GM12874 (cell line): ENCODE results near the gene SLC25A28.

Experiments used
- CTCF ChIP-seq: IDR thresholded peaks from 2 replicates; pipeline ENCODE4 v1.5.1; 2011; ENCODE audit warnings: low read depth, mild to moderate bottlenecking, control low read depth, low read length, moderate library complexity; ENCODE audit not compliant: insufficient read depth

The SLC25A28 gene

DNA sequence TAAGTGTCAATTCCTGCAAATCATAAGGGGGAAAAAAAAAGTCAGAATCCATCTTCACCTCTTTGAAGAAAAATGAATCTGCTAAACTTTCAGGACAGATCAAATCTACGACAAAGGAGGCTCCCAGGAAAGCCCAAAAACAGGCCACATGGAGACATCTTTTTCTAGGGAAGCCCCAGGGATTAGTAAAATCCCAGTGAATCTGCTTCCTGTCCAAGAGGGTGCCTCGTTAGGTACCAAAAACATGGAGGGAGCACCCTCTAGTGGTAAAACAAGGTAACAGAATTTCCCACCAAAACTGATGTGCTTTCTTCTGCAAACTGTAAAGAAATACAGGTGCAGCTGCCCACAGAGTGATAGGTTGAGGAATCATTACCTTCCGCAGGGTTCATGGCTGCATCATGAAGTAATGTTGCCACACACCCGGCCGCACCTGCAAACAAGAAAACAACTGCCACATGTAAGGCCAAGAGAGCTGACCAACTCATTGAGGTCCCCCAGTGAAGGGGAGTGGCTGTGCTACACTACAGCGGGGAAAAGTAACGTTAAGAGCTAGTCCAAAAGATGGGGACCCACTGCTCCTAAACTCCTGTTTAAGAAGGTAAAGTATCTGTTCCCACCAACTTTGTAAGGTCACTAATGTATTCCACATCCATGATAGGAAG, 7.9 kb downstream of the SLC25A28 start:
- peak; percentile 76 for TF ChIP-seq CTCF

DNA sequence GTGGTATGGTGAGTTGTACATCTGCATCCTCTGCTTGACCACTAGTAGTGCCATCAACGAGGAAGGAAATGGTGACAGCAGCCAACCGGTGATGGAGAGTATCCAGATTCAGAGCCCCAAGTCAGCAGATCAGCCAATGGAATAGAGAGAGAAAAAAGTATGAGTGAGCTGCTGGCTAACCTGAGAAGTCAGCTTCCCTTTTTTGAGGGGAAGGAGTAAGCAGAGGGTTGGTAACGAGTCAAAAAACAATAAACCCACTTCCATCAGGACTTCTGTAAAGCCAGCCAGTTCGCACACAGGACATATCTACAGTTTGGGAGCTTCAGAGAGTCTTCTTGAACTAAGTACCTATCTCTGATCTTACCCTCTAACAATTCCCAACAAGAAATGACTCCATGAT, 8.9 kb downstream of the SLC25A28 start:
- no peak for TF ChIP-seq CTCF

DNA sequence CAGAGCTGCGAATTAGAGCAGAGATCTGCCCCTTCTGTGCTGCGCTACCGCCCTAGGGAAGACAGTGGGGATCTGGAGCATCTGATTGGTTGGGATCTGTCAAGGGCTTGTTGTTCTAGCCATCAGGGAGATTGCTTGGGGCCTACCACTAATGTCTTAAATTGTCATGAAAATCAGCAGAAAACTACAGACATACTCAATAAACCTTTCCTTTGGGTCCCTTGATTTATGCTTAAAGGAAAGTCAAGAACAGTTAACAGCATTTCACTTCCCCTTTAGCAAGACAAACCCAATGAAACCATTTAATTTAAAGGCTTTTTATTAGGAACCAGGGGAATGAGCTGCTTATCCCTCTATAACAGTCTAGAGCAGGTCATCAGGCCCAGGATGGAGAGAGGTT, 10.0 kb downstream of the SLC25A28 start:
- no peak for TF ChIP-seq CTCF

DNA sequence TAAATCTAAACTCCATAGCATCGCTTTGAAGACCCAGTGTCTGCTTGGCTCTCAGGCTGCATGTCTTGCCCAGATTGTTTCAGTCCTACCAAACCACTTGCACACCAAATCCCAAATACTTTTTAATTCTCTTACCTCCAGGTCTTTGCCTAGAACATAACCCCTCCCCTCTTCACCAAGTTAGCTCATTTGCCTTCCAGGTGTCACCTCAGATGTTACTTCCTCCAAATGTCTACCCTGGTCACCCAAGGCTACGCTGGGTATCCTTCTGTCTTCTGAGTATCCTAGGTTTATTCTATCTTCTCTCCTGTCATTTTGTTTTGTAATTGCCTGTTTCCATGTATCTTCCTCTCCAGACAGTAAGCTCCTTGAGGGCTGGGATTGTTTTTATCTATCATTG, 11.1 kb downstream of the SLC25A28 start:
- TF ChIP-seq CTCF, result no peak

- TF ChIP-seq CTCF, result no peak
Measured at GRCh38 chr10:99605351-99605750, 14.9 kb downstream of the SLC25A28 start.

DNA sequence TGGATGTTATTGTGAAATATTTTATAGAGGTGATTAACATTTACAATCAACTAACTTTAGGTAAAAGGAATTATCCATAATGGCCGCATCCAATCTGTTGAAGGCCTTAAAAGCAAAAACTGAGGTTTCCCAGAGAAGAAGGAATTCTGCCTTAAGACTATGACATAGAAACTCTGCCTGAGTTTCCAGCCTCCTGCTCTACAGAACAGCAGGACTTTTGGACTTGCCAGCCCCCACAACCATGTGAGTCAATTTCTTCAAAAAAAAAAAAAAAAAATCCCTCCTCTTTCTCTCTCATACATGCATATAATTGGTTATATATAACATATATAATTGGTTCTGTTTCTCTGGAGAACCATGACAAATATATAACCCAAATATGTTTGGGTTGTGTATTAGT, 15.4 kb downstream of the SLC25A28 start:
- no peak for TF ChIP-seq CTCF

DNA sequence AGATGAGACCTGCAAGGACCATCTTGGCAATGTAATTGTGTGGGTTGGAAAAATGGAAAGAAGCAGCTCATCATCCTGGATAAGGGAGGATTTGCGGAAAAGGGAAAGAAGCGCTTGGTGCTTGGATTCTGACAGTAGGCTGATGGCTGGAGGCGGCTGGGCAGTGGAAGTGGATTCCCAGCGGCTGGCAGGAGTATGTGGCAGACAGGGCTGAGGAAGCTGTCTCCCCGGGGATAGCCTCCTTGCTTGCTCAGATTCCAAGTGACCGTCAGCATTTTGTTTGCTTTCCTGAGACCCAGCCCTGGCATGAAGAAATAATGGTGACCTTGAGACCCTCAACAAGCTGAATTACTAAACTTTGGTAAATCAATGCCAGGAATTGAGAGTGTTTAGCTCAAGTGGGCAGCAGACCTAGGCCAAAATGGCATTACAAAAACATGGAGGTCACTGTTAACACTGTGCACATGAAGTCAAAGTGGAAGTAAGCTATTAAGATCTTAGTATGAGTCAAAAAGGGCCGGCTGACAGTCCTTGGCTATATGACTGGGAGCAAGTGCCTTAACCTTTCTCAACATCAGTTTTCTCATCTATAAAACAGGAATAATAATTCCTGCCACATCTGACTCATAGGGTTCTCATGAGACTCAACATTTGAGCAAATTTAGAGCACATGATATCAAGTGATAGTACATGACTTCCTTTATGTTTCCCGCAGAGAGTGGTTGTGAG, 21.3 kb downstream of the SLC25A28 start:
- TF ChIP-seq CTCF, result no peak
